Measurements from ENCODE around the gene GRIN3B.
A peak's percentile ranks its signal among the peaks of the same experiment; 100 is the strongest.

GRIN3B gene

GRCh38 chr19:1009041-1009980, 9.1 kb downstream of the GRIN3B start:
- H3K27ac ChIP-seq (replicated peaks) = no peak overlapping the region
- H3K4me3 ChIP-seq (replicated peaks; ENCODE audit: insufficient read depth, low read length) = no peak overlapping the region
- H3K27me3 ChIP-seq (ENCODE audit: insufficient read depth, poor library complexity, severe bottlenecking) = no peaks in the 10 kb centered on the region
- TF ChIP-seq POLR2AphosphoS5 (IDR thresholded peaks at IDR 0.05; ENCODE audit: low read depth) (peak; percentile 54; the same call in 1 of the 2 replicates), GABPA (IDR thresholded peaks at IDR 0.05; ENCODE audit: low read depth) (no peak), CTCF (IDR thresholded peaks at IDR 0.05; ENCODE audit: insufficient read depth, low read length) (no peak)
- DNase-seq (ENCODE audit: low read depth in 1 of 2, low spot score in 1 of 2) = no peak

- TF ChIP-seq POLR2AphosphoS5 (IDR thresholded peaks at IDR 0.05; ENCODE audit: low read depth) (no peak), SPI1 (IDR thresholded peaks at IDR 0.05; ENCODE audit: borderline replicate concordance, low read depth) (no peak), GABPA (IDR thresholded peaks at IDR 0.05; ENCODE audit: low read depth) (no peak), REST (IDR thresholded peaks at IDR 0.05; ENCODE audit: insufficient replicate concordance, low read depth) (no peak), CTCF (IDR thresholded peaks at IDR 0.05; ENCODE audit: insufficient read depth, low read length) (no peak)
- H3K27ac ChIP-seq (replicated peaks) = no peak overlapping the region
- DNase-seq (ENCODE audit: low read depth in 1 of 2, low spot score in 1 of 2) = no peak
Observed at GRCh38 chr19:1009981-1010538, 9.8 kb downstream of the GRIN3B start.

GRCh38 chr19:1010586-1011510, 10.6 kb downstream of the GRIN3B start:
- no peaks in the 10 kb centered on the region for H3K27me3 ChIP-seq (ENCODE audit: insufficient read depth, poor library complexity, severe bottlenecking)
- no peak for TF ChIP-seq REST (IDR thresholded peaks at IDR 0.05; ENCODE audit: insufficient replicate concordance, low read depth)
- TF ChIP-seq CTCF (IDR thresholded peaks at IDR 0.05; ENCODE audit: insufficient read depth, low read length) = no peak
- no peak for TF ChIP-seq GABPA (IDR thresholded peaks at IDR 0.05; ENCODE audit: low read depth)
- TF ChIP-seq SPI1 (IDR thresholded peaks at IDR 0.05; ENCODE audit: borderline replicate concordance, low read depth) = no peak
- no peak for TF ChIP-seq POLR2AphosphoS5 (IDR thresholded peaks at IDR 0.05; ENCODE audit: low read depth)
- no peak overlapping the region for H3K27ac ChIP-seq (replicated peaks)

More at GRCh38 chr19:1009981-1010538, 9.8 kb downstream of the GRIN3B start:
- Histone ChIP-seq H3K4me3 (replicated peaks; ENCODE audit: insufficient read depth, low read length) (no peak overlapping the region), H3K27me3 (ENCODE audit: insufficient read depth, poor library complexity, severe bottlenecking) (no peaks in the 10 kb centered on the region)

More at GRCh38 chr19:1010586-1011510, 10.6 kb downstream of the GRIN3B start:
- no peak for DNase-seq (ENCODE audit: low read depth in 1 of 2, low spot score in 1 of 2)
- H3K4me3 ChIP-seq (replicated peaks; ENCODE audit: insufficient read depth, low read length) = no peak overlapping the region
